Bronchial epithelial cell (primary cell): ENCODE data around the gene ADGRL3. TPM values are rescaled to one million over a fixed set of nuclear protein-coding genes. Genes with fewer than 3 reads are reported as not detected.

Experiments
- DNase-seq: peaks from one replicate; pipeline ENCODE4 v3.0.0-alpha.2; 2010; ENCODE audit warnings: low read depth
- FAIRE-seq: peaks from 2 replicates; lab custom pipeline; 2011; peaks lifted over from hg19 to GRCh38; lab: Jason Lieb, UNC
- H3K27me3 ChIP-seq: 2 replicates; pipeline ENCODE4 v1.5.1; 2011; ENCODE audit warnings: low read length; ENCODE audit not compliant: control insufficient read depth, insufficient read depth
- H3K36me3 ChIP-seq: 2 replicates; pipeline ENCODE4 v1.5.1; 2011; ENCODE audit warnings: low read length; ENCODE audit not compliant: control insufficient read depth, insufficient read depth
- H3K4me3 ChIP-seq: 2 replicates; pipeline ENCODE4 v1.5.1; 2011; ENCODE audit warnings: mild to moderate bottlenecking, low read depth, low read length, control low read depth
- CTCF ChIP-seq: IDR thresholded peaks from 2 replicates; pipeline ENCODE4 v1.5.1; 2011; ENCODE audit warnings: mild to moderate bottlenecking, moderate library complexity, low read length, control low read depth, inconsistent platforms; ENCODE audit not compliant: insufficient read depth, severe bottlenecking
- total RNA-seq: library from RNA; depleted of rRNA; stranded (reverse); fragments of >200 nt; gene quantifications from 2 replicates; pipeline ENCODE4 v1.2.1, GENCODE V29; 2014

Gene ADGRL3
- total RNA-seq, 1 donor from 2014 or later: under 0.01 TPM

GRCh38 chr4:61293707-61294400 is 93.7 kb downstream of the ADGRL3 start:
- no peak for TF ChIP-seq CTCF
- Histone ChIP-seq H3K27me3 (no peaks in the 10 kb centered on the region), H3K36me3 (no peaks in the 10 kb centered on the region), H3K4me3 (no peak overlapping the region)
- DNase-seq: no peak
- no peak for FAIRE-seq

- Histone ChIP-seq H3K27me3 (no peaks in the 10 kb centered on the region), H3K36me3 (no peaks in the 10 kb centered on the region), H3K4me3 (no peak overlapping the region)
- TF ChIP-seq CTCF: no peak
- FAIRE-seq: no peak
- no peak for DNase-seq
These were observed 94.8 kb downstream of the ADGRL3 start for GRCh38 chr4:61294936-61295335.

GRCh38 chr4:61296144-61296543 is 96.0 kb downstream of the ADGRL3 start:
- no peak overlapping the region for H3K4me3 ChIP-seq
- FAIRE-seq (no peak), DNase-seq (no peak)
- H3K36me3 ChIP-seq: no peaks in the 10 kb centered on the region
- H3K27me3 ChIP-seq: no peaks in the 10 kb centered on the region
- TF ChIP-seq CTCF: no peak

- no peak for TF ChIP-seq CTCF
- Histone ChIP-seq H3K27me3 (no peaks in the 10 kb centered on the region), H3K4me3 (no peak overlapping the region), H3K36me3 (no peaks in the 10 kb centered on the region)
- DNase-seq (no peak), FAIRE-seq (no peak)
These were observed 98.1 kb downstream of the ADGRL3 start for GRCh38 chr4:61298178-61298740.

GRCh38 chr4:61299316-61299715 is 99.2 kb downstream of the ADGRL3 start:
- H3K27me3 ChIP-seq: no peaks in the 10 kb centered on the region
- no peak for FAIRE-seq
- TF ChIP-seq CTCF: no peak

More at GRCh38 chr4:61299316-61299715, 99.2 kb downstream of the ADGRL3 start:
- Histone ChIP-seq H3K4me3 (no peak overlapping the region), H3K36me3 (no peaks in the 10 kb centered on the region)
- no peak for DNase-seq
